HepG2 (cell line): ENCODE measurements around the gene MYH7. TPM values are rescaled to one million over a fixed set of nuclear protein-coding genes. Genes with fewer than 3 reads are reported as not detected.

ENCODE experiments used
- ATF7-NPFF ChIP-seq: sonication (generic); formaldehyde crosslinking; IDR thresholded peaks from 2 replicates; pipeline ENCODE4 v1.8.1; 2023; ENCODE audit warnings: mild to moderate bottlenecking, low read depth, missing genetic modification reagents, moderate library complexity
- EEA1 ChIP-seq: sonication (generic); formaldehyde crosslinking; IDR thresholded peaks from 2 replicates; pipeline ENCODE4 v1.5.1; 2020; ENCODE audit warnings: mild to moderate bottlenecking, missing genetic modification reagents, borderline replicate concordance
- ELF4 ChIP-seq: sonication (generic); formaldehyde crosslinking; IDR thresholded peaks from 2 replicates; pipeline ENCODE4 v1.5.0; 2020; ENCODE audit warnings: missing genetic modification reagents, mild to moderate bottlenecking, moderate library complexity, borderline replicate concordance
- FLYWCH1 ChIP-seq: sonication (generic); formaldehyde crosslinking; IDR thresholded peaks from 2 replicates; pipeline ENCODE4 v1.8.1; 2023; ENCODE audit warnings: mild to moderate bottlenecking, missing genetic modification reagents
- FOXC1 ChIP-seq: sonication (generic); formaldehyde crosslinking; IDR thresholded peaks from 2 replicates; pipeline ENCODE4 v1.8.0; 2022; ENCODE audit warnings: mild to moderate bottlenecking, missing genetic modification reagents, borderline replicate concordance
- GABPB1 ChIP-seq: IDR thresholded peaks from 2 replicates; pipeline ENCODE4 v1.6.1; 2016; ENCODE audit warnings: mild to moderate bottlenecking, missing genetic modification reagents, moderate library complexity, missing compliant biosample characterization
- HDAC1 ChIP-seq: sonication (generic); formaldehyde crosslinking; IDR thresholded peaks from 2 replicates; pipeline ENCODE4 v1.5.1; 2020; ENCODE audit warnings: mild to moderate bottlenecking, missing genetic modification reagents
- HNF4G ChIP-seq, 2 experiments: sonication (generic) in 1 of 2; formaldehyde crosslinking in 1 of 2; IDR thresholded peaks; 2 replicates each; pipeline versions ENCODE4 v1.4.0 to v1.6.1; 2011 to 2020; ENCODE audit warnings: borderline replicate concordance in 2 of 2, low read depth in 2 of 2, mild to moderate bottlenecking in 2 of 2, low read length in 1 of 2, missing genetic modification reagents in 1 of 2, moderate library complexity in 1 of 2
- JUN ChIP-seq: sonication (generic); formaldehyde crosslinking; IDR thresholded peaks from 2 replicates; pipeline ENCODE4 v1.4.0; 2020; ENCODE audit warnings: mild to moderate bottlenecking, missing genetic modification reagents
- KMT2A ChIP-seq: sonication (generic); formaldehyde crosslinking; IDR thresholded peaks from 2 replicates; pipeline ENCODE4 v1.4.0; 2020; ENCODE audit warnings: missing genetic modification reagents
- NFATC3 ChIP-seq: sonication (generic); formaldehyde crosslinking; IDR thresholded peaks from 2 replicates; pipeline ENCODE4 v1.5.1; 2020; ENCODE audit warnings: mild to moderate bottlenecking, missing genetic modification reagents
- PHF20 ChIP-seq: sonication (generic); formaldehyde crosslinking; IDR thresholded peaks from 2 replicates; pipeline ENCODE4 v1.5.0; 2020; ENCODE audit warnings: mild to moderate bottlenecking, missing genetic modification reagents
- SNAI1 ChIP-seq: sonication (generic); formaldehyde crosslinking; IDR thresholded peaks from 2 replicates; pipeline ENCODE4 v1.5.0; 2020; ENCODE audit warnings: mild to moderate bottlenecking, missing genetic modification reagents, borderline replicate concordance
- SOX13 ChIP-seq, 3 experiments: fragments of 450-650 bp in 1 of 3; sonication (generic) in 1 of 3; formaldehyde crosslinking in 1 of 3; IDR thresholded peaks in 2 of 3; conservative IDR thresholded peaks in 1 of 3; 2 replicates each; pipeline versions ENCODE4 v1.5.0 to v1.6.1; 2016 to 2020; ENCODE audit warnings: antibody characterized with exemption in 1 of 3, mild to moderate bottlenecking in 1 of 3, missing compliant biosample characterization in 1 of 3, missing genetic modification reagents in 1 of 3, moderate library complexity in 1 of 3
- STAT6 ChIP-seq: sonication (generic); formaldehyde crosslinking; IDR thresholded peaks from 2 replicates; pipeline ENCODE4 v1.4.0; 2020; ENCODE audit warnings: missing genetic modification reagents, mild to moderate bottlenecking, borderline replicate concordance
- ZFX ChIP-seq: sonication (generic); formaldehyde crosslinking; IDR thresholded peaks from 2 replicates; pipeline ENCODE4 v1.4.0; 2020; ENCODE audit warnings: mild to moderate bottlenecking, low read depth, missing genetic modification reagents, moderate library complexity
- ZNF101 ChIP-seq: sonication (generic); formaldehyde crosslinking; IDR thresholded peaks from 2 replicates; pipeline ENCODE4 v1.4.0; 2020; ENCODE audit warnings: mild to moderate bottlenecking, low read depth, missing genetic modification reagents, borderline replicate concordance
- ZNF224 ChIP-seq: sonication (generic); formaldehyde crosslinking; IDR thresholded peaks from 2 replicates; pipeline ENCODE4 v1.5.0; 2020; ENCODE audit warnings: mild to moderate bottlenecking, missing genetic modification reagents
- ZNF230 ChIP-seq: sonication (generic); formaldehyde crosslinking; IDR thresholded peaks from 2 replicates; pipeline ENCODE4 v1.4.0; 2020; ENCODE audit warnings: mild to moderate bottlenecking, missing genetic modification reagents
- ZNF30 ChIP-seq: sonication (generic); formaldehyde crosslinking; IDR thresholded peaks from 2 replicates; pipeline ENCODE4 v1.5.0; 2020; ENCODE audit warnings: mild to moderate bottlenecking, missing genetic modification reagents
- ZNF333 ChIP-seq: sonication (generic); formaldehyde crosslinking; IDR thresholded peaks from 2 replicates; pipeline ENCODE4 v1.4.0; 2020; ENCODE audit warnings: mild to moderate bottlenecking, missing genetic modification reagents, borderline replicate concordance
- ZNF567 ChIP-seq: sonication (generic); formaldehyde crosslinking; IDR thresholded peaks from 2 replicates; pipeline ENCODE4 v1.8.1; 2023; ENCODE audit warnings: mild to moderate bottlenecking, missing genetic modification reagents, borderline replicate concordance
- ZNF616 ChIP-seq: sonication (generic); formaldehyde crosslinking; IDR thresholded peaks from 2 replicates; pipeline ENCODE4 v1.5.0; 2020; ENCODE audit warnings: low read depth, mild to moderate bottlenecking, missing genetic modification reagents
- ZNF75D ChIP-seq: sonication (generic); formaldehyde crosslinking; IDR thresholded peaks from 2 replicates; pipeline ENCODE4 v1.8.1; 2023; ENCODE audit warnings: missing genetic modification reagents, mild to moderate bottlenecking, borderline replicate concordance
- ZNF776 ChIP-seq: sonication (generic); formaldehyde crosslinking; IDR thresholded peaks from 2 replicates; pipeline ENCODE4 v1.4.0; 2020; ENCODE audit warnings: mild to moderate bottlenecking, missing genetic modification reagents
- ZSCAN21 ChIP-seq: sonication (generic); formaldehyde crosslinking; IDR thresholded peaks from 2 replicates; pipeline ENCODE4 v1.8.0; 2022; ENCODE audit warnings: mild to moderate bottlenecking, missing genetic modification reagents, moderate library complexity, borderline replicate concordance
- polyA plus RNA-seq, 8 experiments: library from polyadenylated mRNA; depleted of rRNA in 3 of 8; stranded (reverse) in 7 of 8; unstranded in 1 of 8; fragments of >200 nt; fragmentation: Illumina TruSeq in 4 of 8; extraction: Trizol in 4 of 8; gene quantifications; 2 replicates each; pipeline versions ENCODE4 v1.2.1 to v1.2.3, GENCODE V29; 2011 to 2016; ENCODE audit warnings: low read depth in 4 of 8, missing spikeins in 1 of 8, mixed read lengths in 1 of 8; ENCODE audit not compliant: insufficient read depth in 1 of 8
- total RNA-seq, 5 experiments: library from RNA; depleted of rRNA; stranded (reverse); fragments of >200 nt; fragmentation: Illumina TruSeq; extraction: Trizol; gene quantifications; 2 replicates each; pipeline ENCODE4 v1.2.3, GENCODE V29; 2016; ENCODE audit warnings: low read depth in 1 of 5

MYH7 gene
- total and polyA plus RNA-seq, 2 of the 13 experiments (the other 11 are each of a cell fraction or from before 2014, with no cell fraction given) = 0.04 TPM; not detected in 1

- peak; percentile 79; the same call in 1 of the 2 replicates for TF ChIP-seq ZNF230 (CRISPR knock-in tag)
- 0 out of 2 replicates have a peak, but pooled peaks have one; percentile 47 for TF ChIP-seq FLYWCH1 (CRISPR knock-in tag)
- TF ChIP-seq PHF20 (CRISPR knock-in tag) = peak; percentile 86
- TF ChIP-seq ZNF776 (CRISPR knock-in tag) = no peak
- no peak for TF ChIP-seq HNF4G (IDR thresholded peaks at IDR 0.05; ENCODE audit: borderline replicate concordance, low read depth, low read length)
- no peak for TF ChIP-seq HNF4G (CRISPR knock-in tag; IDR thresholded peaks at IDR 0.05; ENCODE audit: borderline replicate concordance, low read depth)
- 0 out of 2 replicates have a peak, but pooled peaks have one; percentile 20 for TF ChIP-seq ZNF567 (CRISPR knock-in tag)
- peak; percentile 12; the same call in 1 of the 2 replicates for TF ChIP-seq GABPB1
- TF ChIP-seq ZNF616 = no peak; the same call in 1 of the 2 replicates
- 0 out of 2 replicates have a peak, but pooled peaks have one; percentile 14 for TF ChIP-seq ZNF333 (CRISPR knock-in tag)
- peak; percentile 58; the same call in 1 of the 2 replicates for TF ChIP-seq STAT6 (CRISPR knock-in tag)
- no peak for TF ChIP-seq ZSCAN21 (CRISPR knock-in tag)
- peak; percentile 72; the same call in 1 of the 2 replicates for TF ChIP-seq ZFX (CRISPR knock-in tag)
- TF ChIP-seq ZNF224 (CRISPR knock-in tag) = 0 out of 2 replicates have a peak, but pooled peaks have one; percentile 27
- peak; percentile 59 for TF ChIP-seq HDAC1
- 0 out of 2 replicates have a peak, but pooled peaks have one; percentile 19 for TF ChIP-seq EEA1 (CRISPR knock-in tag)
- no peak for TF ChIP-seq NFATC3
- TF ChIP-seq ZNF101 (CRISPR knock-in tag) = 0 out of 2 replicates have a peak, but pooled peaks have one; percentile 95
- TF ChIP-seq JUN = peak; percentile 17; the same call in 1 of the 2 replicates
- TF ChIP-seq KMT2A = peak; percentile 6; the same call in 1 of the 2 replicates
- no peak for TF ChIP-seq SOX13 (IDR thresholded peaks at IDR 0.05)
- peak in 1 of 2 experiments; percentile 95; a peak in 1 of 4 replicates for TF ChIP-seq SOX13 (CRISPR knock-in tag; conservative IDR thresholded peaks at IDR 0.05 in 1 of 2, IDR thresholded peaks at IDR 0.05 in 1 of 2)
- peak; percentile 89 for TF ChIP-seq ELF4 (CRISPR knock-in tag)
- peak; percentile 19; the same call in 1 of the 2 replicates for TF ChIP-seq ZNF30 (CRISPR knock-in tag)
- no peak for TF ChIP-seq SNAI1 (CRISPR knock-in tag)
- 0 out of 2 replicates have a peak, but pooled peaks have one; percentile 18 for TF ChIP-seq ATF7-NPFF (CRISPR knock-in tag)
- TF ChIP-seq FOXC1 (CRISPR knock-in tag) = 0 out of 2 replicates have a peak, but pooled peaks have one; percentile 8
- TF ChIP-seq ZNF75D (CRISPR knock-in tag) = peak; percentile 74; the same call in 1 of the 2 replicates
These were observed 34.5 kb upstream of the MYH7 start (continued) for GRCh38 chr14:23469906-23470403.
